SK-N-SH treated with all-trans-retinoic acid at 6 μM for 48 hours (cell line): ENCODE results near the gene JCAD.

ENCODE experiments used
- ARNTL ChIP-seq: fragments of 450-650 bp; formaldehyde crosslinking; IDR thresholded peaks from 2 replicates; pipeline ENCODE4 v1.5.0; 2020; ENCODE audit warnings: low read depth, mild to moderate bottlenecking, moderate library complexity, borderline replicate concordance
- CSDC2 ChIP-seq: fragments of 250-450 bp; sonication (Bioruptor Pico); IDR thresholded peaks from 2 replicates; pipeline ENCODE4 v1.5.0; 2020; ENCODE audit warnings: mild to moderate bottlenecking, moderate library complexity
- PPARA ChIP-seq: fragments of 250-450 bp; sonication (Bioruptor Pico); IDR thresholded peaks from 2 replicates; pipeline ENCODE4 v1.5.0; 2020; ENCODE audit warnings: mild to moderate bottlenecking, borderline replicate concordance
- RARB ChIP-seq: fragments of 250-450 bp; sonication (Bioruptor Pico); IDR thresholded peaks from 2 replicates; pipeline ENCODE4 v1.8.0; 2021; ENCODE audit warnings: mild to moderate bottlenecking, moderate library complexity
- TOX ChIP-seq: fragments of 250-450 bp; sonication (Bioruptor Pico); IDR thresholded peaks from 2 replicates; pipeline ENCODE4 v1.8.0; 2021; ENCODE audit warnings: mild to moderate bottlenecking, moderate library complexity, borderline replicate concordance
- ZFP30 ChIP-seq: fragments of 450-650 bp; formaldehyde crosslinking; IDR thresholded peaks from 2 replicates; pipeline ENCODE4 v1.5.0; 2022; ENCODE audit warnings: mild to moderate bottlenecking, moderate library complexity
- ZNF565 ChIP-seq: fragments of 450-650 bp; formaldehyde crosslinking; conservative IDR thresholded peaks from 2 replicates; pipeline ENCODE4 v1.5.0; 2020; ENCODE audit warnings: low read depth, mild to moderate bottlenecking, moderate library complexity
- ZNF70 ChIP-seq: fragments of 450-650 bp; formaldehyde crosslinking; IDR thresholded peaks from 2 replicates; pipeline ENCODE4 v1.5.0; 2020; ENCODE audit warnings: mild to moderate bottlenecking, moderate library complexity
- TF ChIP-seq, protein P1 (sequence below): fragments of 250-450 bp; sonication (Bioruptor Pico); IDR thresholded peaks from 2 replicates; pipeline ENCODE4 v1.5.0; 2020; ENCODE audit warnings: mild to moderate bottlenecking, moderate library complexity

GRCh38 chr10:30036341-30036740 is 23.0 kb downstream of the JCAD start:
- TF ChIP-seq ARNTL (CRISPR knock-in tag) (no peak), PPARA (no peak), RARB (CRISPR knock-in tag) (no peak), ZFP30 (no peak), ZNF565 (no peak), ZNF70 (no peak), CSDC2 (no peak), TOX (CRISPR knock-in tag) (no peak)
- TF ChIP-seq, protein P1, sequence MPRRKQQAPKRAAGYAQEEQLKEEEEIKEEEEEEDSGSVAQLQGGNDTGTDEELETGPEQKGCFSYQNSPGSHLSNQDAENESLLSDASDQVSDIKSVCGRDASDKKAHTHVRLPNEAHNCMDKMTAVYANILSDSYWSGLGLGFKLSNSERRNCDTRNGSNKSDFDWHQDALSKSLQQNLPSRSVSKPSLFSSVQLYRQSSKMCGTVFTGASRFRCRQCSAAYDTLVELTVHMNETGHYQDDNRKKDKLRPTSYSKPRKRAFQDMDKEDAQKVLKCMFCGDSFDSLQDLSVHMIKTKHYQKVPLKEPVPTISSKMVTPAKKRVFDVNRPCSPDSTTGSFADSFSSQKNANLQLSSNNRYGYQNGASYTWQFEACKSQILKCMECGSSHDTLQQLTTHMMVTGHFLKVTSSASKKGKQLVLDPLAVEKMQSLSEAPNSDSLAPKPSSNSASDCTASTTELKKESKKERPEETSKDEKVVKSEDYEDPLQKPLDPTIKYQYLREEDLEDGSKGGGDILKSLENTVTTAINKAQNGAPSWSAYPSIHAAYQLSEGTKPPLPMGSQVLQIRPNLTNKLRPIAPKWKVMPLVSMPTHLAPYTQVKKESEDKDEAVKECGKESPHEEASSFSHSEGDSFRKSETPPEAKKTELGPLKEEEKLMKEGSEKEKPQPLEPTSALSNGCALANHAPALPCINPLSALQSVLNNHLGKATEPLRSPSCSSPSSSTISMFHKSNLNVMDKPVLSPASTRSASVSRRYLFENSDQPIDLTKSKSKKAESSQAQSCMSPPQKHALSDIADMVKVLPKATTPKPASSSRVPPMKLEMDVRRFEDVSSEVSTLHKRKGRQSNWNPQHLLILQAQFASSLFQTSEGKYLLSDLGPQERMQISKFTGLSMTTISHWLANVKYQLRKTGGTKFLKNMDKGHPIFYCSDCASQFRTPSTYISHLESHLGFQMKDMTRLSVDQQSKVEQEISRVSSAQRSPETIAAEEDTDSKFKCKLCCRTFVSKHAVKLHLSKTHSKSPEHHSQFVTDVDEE (CRISPR knock-in tag), result no peak
